Smooth muscle cell (in vitro differentiated cells): ENCODE results near the gene WASF3. TPM values are rescaled to one million over a fixed set of nuclear protein-coding genes. Genes with fewer than 3 reads are reported as not detected.

Experiments
- DNase-seq: peaks from one replicate; lab custom pipeline; 2025; ENCODE audit not compliant: unreplicated experiment; lab: John Stamatoyannopoulos, UW
- H2AFZ ChIP-seq: fragments of 200-600 bp; sonication (generic); 2 replicates; pipeline ENCODE4 v1.6.0; 2016; ENCODE audit warnings: antibody characterized with exemption, low read depth, mild to moderate bottlenecking
- H3F3A ChIP-seq: fragments of 200-600 bp; sonication (generic); 2 replicates; pipeline ENCODE4 v1.6.0; 2017; ENCODE audit warnings: antibody characterized with exemption, low read depth
- H3K27ac ChIP-seq: fragments of 200-600 bp; sonication (generic); 2 replicates; pipeline ENCODE4 v1.5.1; 2016; ENCODE audit warnings: low read depth, mild to moderate bottlenecking
- H3K27me3 ChIP-seq: fragments of 200-600 bp; sonication (generic); 2 replicates; pipeline ENCODE4 v1.6.1; 2016; ENCODE audit warnings: low read depth, mild to moderate bottlenecking
- H3K36me3 ChIP-seq: fragments of 200-600 bp; sonication (generic); 2 replicates; pipeline ENCODE4 v1.5.1; 2016; ENCODE audit warnings: low read depth
- H3K4me1 ChIP-seq: fragments of 200-600 bp; sonication (generic); 2 replicates; pipeline ENCODE4 v1.5.1; 2016; ENCODE audit warnings: low read depth
- H3K4me2 ChIP-seq: fragments of 200-600 bp; sonication (generic); 2 replicates; pipeline ENCODE4 v1.6.0; 2016; ENCODE audit warnings: mild to moderate bottlenecking
- H3K4me3 ChIP-seq: fragments of 200-600 bp; sonication (generic); 2 replicates; pipeline ENCODE4 v1.5.1; 2016; ENCODE audit warnings: mild to moderate bottlenecking
- H3K79me2 ChIP-seq: fragments of 200-600 bp; sonication (generic); 2 replicates; pipeline ENCODE4 v1.6.0; 2016; ENCODE audit warnings: low read depth, mild to moderate bottlenecking
- H3K9ac ChIP-seq: fragments of 200-600 bp; sonication (generic); 2 replicates; pipeline ENCODE4 v1.6.0; 2016; ENCODE audit warnings: low read depth
- H3K9me3 ChIP-seq: fragments of 200-600 bp; sonication (generic); replicated peaks from 2 replicates; pipeline ENCODE4 v1.5.1; 2016; ENCODE audit warnings: low read depth
- H4K20me1 ChIP-seq: fragments of 200-600 bp; sonication (generic); 2 replicates; pipeline ENCODE4 v1.6.0; 2016; ENCODE audit warnings: low read depth
- CTCF ChIP-seq: fragments of 200-600 bp; sonication (generic); IDR thresholded peaks from 2 replicates; pipeline ENCODE4 v1.5.1; 2017; ENCODE audit warnings: borderline replicate concordance, mild to moderate bottlenecking, antibody characterized with exemption; ENCODE audit not compliant: insufficient read depth, poor library complexity, severe bottlenecking
- WGBS: methylation state at CpG from one replicate; pipeline ENCODE4 v1.1.7; 2016; ENCODE audit warnings: low lambda C conversion rate; 5-methylcytosine and 5-hydroxymethylcytosine counted together
- polyA plus RNA-seq: library from polyadenylated mRNA; unstranded; fragments of >200 nt; fragmentation: Nextera tagmentation; extraction: Ambion mirVana; gene quantifications from 2 replicates; pipeline ENCODE4 v1.2.1, GENCODE V29; 2016
- total RNA-seq: library from RNA; depleted of rRNA; stranded (reverse); fragments of >200 nt; gene quantifications from 2 replicates; pipeline ENCODE4 v1.2.3, GENCODE V29; 2014

The WASF3 gene
- total and polyA plus RNA-seq, 2 experiments from 2014 or later: 4.0 to 5.8 TPM

- no peak for DNase-seq
- no peaks in the 10 kb centered on the region for H3K9me3 ChIP-seq
- TF ChIP-seq CTCF: no peak
Observed at GRCh38 chr13:26673890-26674289, 116.4 kb downstream of the WASF3 start.

GRCh38 chr13:26677156-26677555, 119.7 kb downstream of the WASF3 start:
- H3K9me3 ChIP-seq: no peaks in the 10 kb centered on the region
- no peaks in the 10 kb centered on the region for H3K79me2 ChIP-seq
- H3K4me3 ChIP-seq: no peak overlapping the region
- no peak overlapping the region for H3K4me2 ChIP-seq
- H3K27ac ChIP-seq: no peak overlapping the region
- 90% methylated on average over 4 of the region's 4 CpGs for WGBS
- no peak overlapping the region for H2AFZ ChIP-seq
- H3K4me1 ChIP-seq: peaks cover 5% of the 10 kb centered on the region
- DNase-seq: no peak
- H4K20me1 ChIP-seq: no peaks in the 10 kb centered on the region
- H3F3A ChIP-seq: no peaks in the 10 kb centered on the region
- H3K27me3 ChIP-seq: no peaks in the 10 kb centered on the region
- no peak for TF ChIP-seq CTCF
- no peaks in the 10 kb centered on the region for H3K36me3 ChIP-seq
- no peak overlapping the region for H3K9ac ChIP-seq

More at GRCh38 chr13:26673890-26674289, 116.4 kb downstream of the WASF3 start:
- Histone ChIP-seq H3K27ac (no peak overlapping the region), H3K4me3 (no peak overlapping the region), H3K4me1 (no peaks in the 10 kb centered on the region), H3F3A (no peaks in the 10 kb centered on the region), H3K9ac (no peak overlapping the region), H3K79me2 (no peaks in the 10 kb centered on the region), H3K36me3 (no peaks in the 10 kb centered on the region), H3K4me2 (no peak overlapping the region), H2AFZ (no peak overlapping the region), H3K27me3 (no peaks in the 10 kb centered on the region), H4K20me1 (no peaks in the 10 kb centered on the region)
- WGBS: 99% methylated on average over 5 of the region's 5 CpGs

GRCh38 chr13:26678330-26678729, 120.8 kb downstream of the WASF3 start:
- no peak for TF ChIP-seq CTCF
- Histone ChIP-seq H3K9ac (no peak overlapping the region), H3K9me3 (no peaks in the 10 kb centered on the region), H3K27ac (no peak overlapping the region), H3F3A (no peaks in the 10 kb centered on the region), H3K27me3 (no peaks in the 10 kb centered on the region), H3K4me3 (no peak overlapping the region), H2AFZ (no peak overlapping the region), H3K4me1 (peaks cover 5% of the 10 kb centered on the region), H3K36me3 (no peaks in the 10 kb centered on the region), H3K79me2 (no peaks in the 10 kb centered on the region), H3K4me2 (no peak overlapping the region), H4K20me1 (no peaks in the 10 kb centered on the region)
- 96% methylated on average over 5 of the region's 5 CpGs for WGBS
- no peak for DNase-seq

GRCh38 chr13:26678796-26679195, 121.3 kb downstream of the WASF3 start:
- H3K79me2 ChIP-seq: no peaks in the 10 kb centered on the region
- H3K36me3 ChIP-seq: no peaks in the 10 kb centered on the region
- peaks cover 5% of the 10 kb centered on the region for H3K4me1 ChIP-seq
- no peak for DNase-seq
- H3K27me3 ChIP-seq: no peaks in the 10 kb centered on the region
- no peak overlapping the region for H3K4me2 ChIP-seq
- H4K20me1 ChIP-seq: no peaks in the 10 kb centered on the region
- no peaks in the 10 kb centered on the region for H3K9me3 ChIP-seq
- no peak overlapping the region for H3K27ac ChIP-seq
- TF ChIP-seq CTCF: no peak
- no peak overlapping the region for H3K9ac ChIP-seq
- WGBS: 81% methylated on average over 6 of the region's 17 CpGs
- H3K4me3 ChIP-seq: no peak overlapping the region
- H3F3A ChIP-seq: no peaks in the 10 kb centered on the region
- H2AFZ ChIP-seq: no peak overlapping the region
